OCI-LY1 (cell line): ENCODE measurements around the gene MRPS30.
"Not testable (repeated sequence)": the region's sequence is repeated elsewhere in the genome, so short reads cannot be mapped to it uniquely, and the experiment has no call there.

Source experiments
- H2AFZ ChIP-seq: fragments of 200-600 bp; sonication (generic), shearing (Covaris generic); 2 replicates; pipeline ENCODE4 v1.6.0; 2014; ENCODE audit warnings: antibody characterized with exemption, mild to moderate bottlenecking, low read length
- H3F3A ChIP-seq: fragments of 200-600 bp; sonication (generic), shearing (Covaris generic); 2 replicates; pipeline ENCODE4 v1.6.0; 2014; ENCODE audit warnings: mild to moderate bottlenecking, antibody characterized with exemption, low read length, moderate library complexity; ENCODE audit not compliant: insufficient read depth
- H3K27ac ChIP-seq: fragments of 200-600 bp; sonication (generic); 2 replicates; pipeline ENCODE4 v1.5.1; 2014; ENCODE audit warnings: low read length, mixed run types, mild to moderate bottlenecking, low read depth; ENCODE audit not compliant: poor library complexity, severe bottlenecking
- H3K27me3 ChIP-seq: fragments of 200-600 bp; sonication (generic); 2 replicates; pipeline ENCODE4 v1.6.0; 2014; ENCODE audit warnings: antibody characterized with exemption, mild to moderate bottlenecking, low read length, moderate library complexity; ENCODE audit not compliant: insufficient read depth
- H3K36me3 ChIP-seq: fragments of 200-600 bp; sonication (generic); 2 replicates; pipeline ENCODE4 v1.6.1; 2014; ENCODE audit warnings: mild to moderate bottlenecking, antibody characterized with exemption, low read length, moderate library complexity, mixed read lengths; ENCODE audit not compliant: insufficient read depth
- H3K4me1 ChIP-seq: fragments of 200-600 bp; sonication (generic); 2 replicates; pipeline ENCODE4 v1.5.1; 2014; ENCODE audit warnings: mild to moderate bottlenecking, low read length, moderate library complexity; ENCODE audit not compliant: insufficient read depth, severe bottlenecking
- H3K4me2 ChIP-seq: fragments of 200-600 bp; sonication (generic), shearing (Covaris generic); 2 replicates; pipeline ENCODE4 v1.6.1; 2014; ENCODE audit warnings: low read length
- H3K4me3 ChIP-seq: fragments of 200-600 bp; sonication (generic); 2 replicates; pipeline ENCODE4 v1.5.1; 2014; ENCODE audit warnings: low read length, low read depth, mild to moderate bottlenecking, mixed read lengths; ENCODE audit not compliant: poor library complexity, severe bottlenecking
- H3K79me2 ChIP-seq: fragments of 200-600 bp; shearing (Covaris generic); 2 replicates; pipeline ENCODE4 v1.6.1; 2016; ENCODE audit warnings: mixed run types, low read length, mixed read lengths; ENCODE audit not compliant: insufficient read depth
- H3K9ac ChIP-seq: fragments of 200-600 bp; sonication (generic), shearing (Covaris generic); 2 replicates; pipeline ENCODE4 v1.6.1; 2014; ENCODE audit warnings: mild to moderate bottlenecking, low read length, mixed read lengths
- H3K9me2 ChIP-seq: fragments of 200-600 bp; sonication (generic), shearing (Covaris generic); 2 replicates; pipeline ENCODE4 v1.6.1; 2014; ENCODE audit warnings: low read depth, mild to moderate bottlenecking, low read length, mixed read lengths
- H3K9me3 ChIP-seq: fragments of 200-600 bp; shearing (Covaris generic); 2 replicates; pipeline ENCODE4 v1.6.1; 2014; ENCODE audit warnings: low read length, mixed read lengths
- H4K20me1 ChIP-seq: fragments of 200-600 bp; sonication (generic), shearing (Covaris generic); 2 replicates; pipeline ENCODE4 v1.6.0; 2016; ENCODE audit warnings: mild to moderate bottlenecking, low read length; ENCODE audit not compliant: insufficient read depth
- EZH2 ChIP-seq: fragments of 200-600 bp; sonication (generic), shearing (Covaris generic); IDR thresholded peaks from 2 replicates; pipeline ENCODE4 v1.8.0; 2017; ENCODE audit warnings: borderline replicate concordance, mixed run types, mild to moderate bottlenecking, antibody characterized with exemption, low read length, moderate library complexity, mixed read lengths
- TF ChIP-seq, protein P1 (sequence below): fragments of 200-600 bp; sonication (generic), shearing (Covaris generic); IDR thresholded peaks from 2 replicates; pipeline ENCODE4 v1.5.1; 2017; ENCODE audit warnings: mild to moderate bottlenecking, antibody characterized with exemption, low read length, moderate library complexity, mixed read lengths

MRPS30 gene

DNA sequence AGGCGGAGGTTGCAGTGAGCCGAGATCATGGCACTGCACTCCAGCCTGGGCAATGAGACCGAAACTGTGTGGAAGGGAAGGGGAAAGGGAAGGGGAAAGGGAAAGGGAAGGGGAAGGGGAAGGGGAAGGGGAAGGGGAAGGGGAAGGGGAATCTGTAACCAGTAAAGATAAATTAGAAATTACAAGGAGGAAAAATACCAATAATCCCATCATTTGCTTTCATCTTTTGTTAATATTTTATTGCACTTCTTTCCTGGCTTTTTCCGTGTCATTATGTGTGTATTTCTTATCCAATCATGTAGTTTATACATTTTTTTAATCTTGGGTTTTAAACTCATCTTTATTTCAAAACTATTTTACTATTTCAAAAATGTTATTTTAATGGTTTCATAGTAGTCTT is 29.6 kb upstream of the MRPS30 start:
- TF ChIP-seq, protein P1, sequence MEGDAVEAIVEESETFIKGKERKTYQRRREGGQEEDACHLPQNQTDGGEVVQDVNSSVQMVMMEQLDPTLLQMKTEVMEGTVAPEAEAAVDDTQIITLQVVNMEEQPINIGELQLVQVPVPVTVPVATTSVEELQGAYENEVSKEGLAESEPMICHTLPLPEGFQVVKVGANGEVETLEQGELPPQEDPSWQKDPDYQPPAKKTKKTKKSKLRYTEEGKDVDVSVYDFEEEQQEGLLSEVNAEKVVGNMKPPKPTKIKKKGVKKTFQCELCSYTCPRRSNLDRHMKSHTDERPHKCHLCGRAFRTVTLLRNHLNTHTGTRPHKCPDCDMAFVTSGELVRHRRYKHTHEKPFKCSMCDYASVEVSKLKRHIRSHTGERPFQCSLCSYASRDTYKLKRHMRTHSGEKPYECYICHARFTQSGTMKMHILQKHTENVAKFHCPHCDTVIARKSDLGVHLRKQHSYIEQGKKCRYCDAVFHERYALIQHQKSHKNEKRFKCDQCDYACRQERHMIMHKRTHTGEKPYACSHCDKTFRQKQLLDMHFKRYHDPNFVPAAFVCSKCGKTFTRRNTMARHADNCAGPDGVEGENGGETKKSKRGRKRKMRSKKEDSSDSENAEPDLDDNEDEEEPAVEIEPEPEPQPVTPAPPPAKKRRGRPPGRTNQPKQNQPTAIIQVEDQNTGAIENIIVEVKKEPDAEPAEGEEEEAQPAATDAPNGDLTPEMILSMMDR, result no peak
- TF ChIP-seq EZH2, result no peak
- Histone ChIP-seq H3K4me3 (no peak overlapping the region), H3F3A (no peaks in the 10 kb centered on the region), H3K9ac (no peak overlapping the region), H3K4me1 (no peaks in the 10 kb centered on the region), H3K36me3 (no peaks in the 10 kb centered on the region), H3K27ac (no peak overlapping the region), H3K79me2 (no peaks in the 10 kb centered on the region), H3K9me2 (no peaks in the 10 kb centered on the region), H2AFZ (no peak overlapping the region), H4K20me1 (no peaks in the 10 kb centered on the region), H3K27me3 (no peaks in the 10 kb centered on the region), H3K9me3 (no peaks in the 10 kb centered on the region), H3K4me2 (no peak overlapping the region)

DNA sequence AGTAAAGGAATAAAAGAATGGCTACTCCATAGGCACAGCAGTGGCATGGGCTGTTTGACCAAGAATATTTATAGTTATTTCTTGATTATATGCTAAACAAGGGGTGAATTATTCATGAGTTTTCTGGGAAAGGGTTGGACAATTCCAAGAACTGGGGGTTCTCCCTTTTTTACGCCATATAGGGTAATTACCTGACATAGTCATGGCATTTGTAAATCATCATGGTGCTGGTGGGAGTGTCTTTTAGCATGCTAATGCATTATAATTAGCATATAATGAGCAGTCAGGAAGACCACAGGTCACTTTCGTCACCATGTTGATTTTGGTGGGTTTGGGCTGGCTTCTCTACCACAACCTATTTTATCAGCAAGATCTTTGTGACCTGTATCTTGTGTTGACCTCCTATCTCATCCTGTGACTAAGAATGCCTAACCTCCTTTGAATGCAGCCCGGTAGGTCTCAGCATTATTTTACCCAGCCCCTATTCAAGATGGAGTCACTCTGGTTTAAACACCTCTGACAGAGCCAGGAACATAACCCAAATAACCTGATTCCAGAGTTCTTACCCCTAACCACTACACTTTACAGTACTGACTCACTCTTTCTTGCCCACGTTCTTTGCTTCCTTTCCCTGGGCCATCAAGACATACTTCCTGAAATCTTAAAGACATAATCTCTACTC is 25.0 kb upstream of the MRPS30 start:
- no peaks in the 10 kb centered on the region for H3K79me2 ChIP-seq
- H3K36me3 ChIP-seq, result no peaks in the 10 kb centered on the region
- H3K4me3 ChIP-seq, result no peak overlapping the region
- no peaks in the 10 kb centered on the region for H3K27me3 ChIP-seq
- no peaks in the 10 kb centered on the region for H3K9me2 ChIP-seq
- no peak overlapping the region for H3K4me2 ChIP-seq
- no peak overlapping the region for H3K9ac ChIP-seq
- no peak overlapping the region for H3K27ac ChIP-seq
- H3K9me3 ChIP-seq, result peaks cover 4% of the 10 kb centered on the region; the same call in 1 of the 2 replicates
- no peaks in the 10 kb centered on the region for H3K4me1 ChIP-seq
- no peaks in the 10 kb centered on the region for H3F3A ChIP-seq
- TF ChIP-seq, protein P1, result no peak
- no peak for TF ChIP-seq EZH2
- no peaks in the 10 kb centered on the region for H4K20me1 ChIP-seq
- H2AFZ ChIP-seq, result no peak overlapping the region

DNA sequence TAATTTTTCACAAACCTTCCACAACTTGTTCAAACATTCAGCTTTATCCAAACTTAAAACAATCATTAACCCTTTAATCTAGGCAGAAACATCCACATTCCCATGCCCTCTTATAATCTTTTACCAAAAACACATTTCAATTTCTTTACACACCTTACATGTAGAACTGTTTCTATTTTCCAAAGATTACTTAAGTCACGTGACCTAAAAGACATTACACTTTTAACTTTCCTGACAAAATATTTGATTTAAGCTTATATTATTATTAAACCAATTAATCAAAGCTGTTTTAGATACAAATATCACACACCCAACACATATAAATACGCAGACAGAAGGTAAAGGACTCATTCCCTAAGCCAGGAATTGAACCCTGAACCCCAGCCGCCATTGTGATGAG is 21.0 kb upstream of the MRPS30 start:
- H2AFZ ChIP-seq, result no peak overlapping the region

DNA sequence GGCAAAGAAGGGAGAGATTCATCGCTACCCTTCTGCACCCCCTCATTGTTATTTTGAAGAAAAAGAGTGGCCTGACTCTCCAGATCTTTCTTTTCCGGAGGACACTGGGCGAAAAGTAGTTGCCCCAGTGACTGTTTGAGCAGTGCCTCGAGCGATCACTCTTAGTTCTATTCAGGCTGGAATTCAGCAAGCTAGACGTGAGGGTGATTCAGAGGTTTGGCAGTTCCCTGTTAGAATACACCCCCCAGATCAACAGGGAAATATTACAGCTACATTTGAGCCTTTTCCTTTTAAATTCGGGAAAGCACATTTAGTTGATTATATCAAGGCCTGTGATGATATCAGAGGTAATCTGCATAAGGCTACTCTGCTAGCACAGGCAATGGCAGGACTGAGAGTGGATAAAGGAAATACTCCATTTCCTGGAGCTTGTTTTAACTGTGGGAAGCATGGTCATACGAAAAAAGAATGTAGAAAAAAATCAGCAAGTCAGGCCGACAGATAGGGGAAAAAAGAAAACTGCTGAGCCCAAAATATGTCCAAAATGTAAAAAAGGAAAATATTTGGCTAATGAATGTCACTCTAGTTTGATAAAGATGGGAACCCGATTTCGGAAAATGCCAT is 19.3 kb upstream of the MRPS30 start:
- H3K27ac ChIP-seq, H3K36me3 ChIP-seq, H4K20me1 ChIP-seq, H3K9ac ChIP-seq, H3K4me1 ChIP-seq, H3K9me3 ChIP-seq, H3K79me2 ChIP-seq, H3F3A ChIP-seq, H2AFZ ChIP-seq, H3K9me2 ChIP-seq, H3K27me3 ChIP-seq, H3K4me2 ChIP-seq, H3K4me3 ChIP-seq: not testable (repeated sequence)

More for the DNA sequence above, 21.0 kb upstream of the MRPS30 start:
- no peaks in the 10 kb centered on the region for H3K27me3 ChIP-seq
- no peak overlapping the region for H3K9ac ChIP-seq
- H4K20me1 ChIP-seq, result no peaks in the 10 kb centered on the region
- TF ChIP-seq, protein P1, result no peak
- TF ChIP-seq EZH2, result no peak
- H3K79me2 ChIP-seq, result no peaks in the 10 kb centered on the region
- peaks cover 4% of the 10 kb centered on the region; the same call in 1 of the 2 replicates for H3K9me3 ChIP-seq
- H3K4me1 ChIP-seq, result no peaks in the 10 kb centered on the region
- no peak overlapping the region for H3K4me3 ChIP-seq
- H3K36me3 ChIP-seq, result no peaks in the 10 kb centered on the region
- no peaks in the 10 kb centered on the region for H3K9me2 ChIP-seq
- H3K27ac ChIP-seq, result no peak overlapping the region
- H3F3A ChIP-seq, result no peaks in the 10 kb centered on the region
- no peak overlapping the region for H3K4me2 ChIP-seq

DNA sequence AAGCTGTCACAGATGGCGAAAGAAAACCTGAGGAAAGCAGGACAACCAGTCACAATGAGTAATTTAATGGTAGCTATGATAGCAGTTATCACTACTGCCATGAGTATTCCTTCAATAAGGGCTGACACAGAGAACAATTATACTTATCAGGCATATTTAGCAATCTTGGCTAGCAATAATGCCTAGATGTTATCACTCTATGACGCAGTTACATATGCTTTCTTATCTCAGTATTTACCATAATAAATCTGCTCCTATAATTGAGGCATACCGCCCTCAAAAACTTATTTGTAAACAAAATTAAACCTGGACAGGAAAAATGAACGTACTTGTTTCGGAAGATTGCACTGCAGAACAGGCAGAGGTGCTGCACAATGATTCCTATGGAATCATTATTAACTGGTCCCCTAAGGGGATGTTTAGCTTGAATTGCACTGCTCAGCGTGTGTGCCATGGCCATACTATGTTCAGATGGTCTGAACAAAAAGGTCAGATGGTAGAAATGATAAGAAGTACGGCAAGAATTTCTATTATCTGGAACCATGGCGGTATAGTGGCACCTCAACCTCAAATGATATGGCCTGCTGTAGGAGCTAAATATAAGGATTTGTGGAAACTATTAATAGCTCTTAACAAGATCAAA is 16.6 kb upstream of the MRPS30 start:
- not testable (repeated sequence) for H3F3A ChIP-seq, H3K36me3 ChIP-seq, H4K20me1 ChIP-seq, H3K4me3 ChIP-seq, H3K79me2 ChIP-seq, H3K27ac ChIP-seq, H3K9ac ChIP-seq, H3K4me1 ChIP-seq, H2AFZ ChIP-seq, H3K4me2 ChIP-seq, H3K27me3 ChIP-seq, H3K9me2 ChIP-seq, H3K9me3 ChIP-seq
